ENCODE measurements around the gene PDSS1.

Gene PDSS1

GRCh38 chr10:26792758-26793495, 95.4 kb downstream of the PDSS1 start:
- no peak for DNase-seq (ENCODE audit: low read depth in 2 of 2)

All from stimulated activated CD4-positive, alpha-beta T cell treated with anti-CD3 and anti-CD28 coated beads, Interleukin-1b, Interleukin-23, amount 100 ng/mL, for 4 hours (primary cell).